PFSK-1 (cell line): ENCODE measurements around the gene CACNG7.

Source experiments
- FOXP2 ChIP-seq: optimal IDR thresholded peaks from 2 replicates; pipeline ENCODE3; 2011; ENCODE audit warnings: borderline replicate concordance, control low read depth, inconsistent platforms; ENCODE audit not compliant: insufficient read depth; ENCODE audit errors: extremely low read length, extremely low read depth
- POLR2AphosphoS5 ChIP-seq: IDR thresholded peaks from 2 replicates; pipeline ENCODE4 v1.6.1; 2012; ENCODE audit warnings: low read depth, mild to moderate bottlenecking, control low read depth, low read length, moderate library complexity
- REST ChIP-seq, 2 experiments: IDR thresholded peaks; 2 replicates each; pipeline versions ENCODE4 v1.6.1 to v1.8.0; 2011 to 2012; ENCODE audit warnings: low read depth in 2 of 2, low read length in 2 of 2, control low read depth in 1 of 2, inconsistent platforms in 1 of 2, mild to moderate bottlenecking in 1 of 2, moderate library complexity in 1 of 2; ENCODE audit not compliant: insufficient read depth in 1 of 2
- SIN3A ChIP-seq: IDR thresholded peaks from 2 replicates; pipeline ENCODE4 v1.6.1; 2012; ENCODE audit warnings: mild to moderate bottlenecking, low read length, moderate library complexity, borderline replicate concordance; ENCODE audit not compliant: insufficient read depth
- TAF1 ChIP-seq: IDR thresholded peaks from 2 replicates; pipeline ENCODE4 v1.6.1; 2012; ENCODE audit warnings: low read length, control low read depth, borderline replicate concordance; ENCODE audit not compliant: insufficient read depth

Gene CACNG7

GRCh38 chr19:53960886-53961285, 51.8 kb downstream of the CACNG7 start:
- TF ChIP-seq POLR2AphosphoS5 (no peak), SIN3A (no peak), TAF1 (no peak), FOXP2 (no peak), REST (IDR thresholded peaks at IDR 0.05; ENCODE audit: insufficient read depth in 1 of 2, low read depth in 2 of 2, low read length in 2 of 2) (no peak)

GRCh38 chr19:53961523-53962356, 52.7 kb downstream of the CACNG7 start:
- TF ChIP-seq SIN3A (no peak), POLR2AphosphoS5 (no peak), REST (IDR thresholded peaks at IDR 0.05; ENCODE audit: insufficient read depth in 1 of 2, low read depth in 2 of 2, low read length in 2 of 2) (no peak), FOXP2 (no peak), TAF1 (no peak)

GRCh38 chr19:53962887-53963431, 53.9 kb downstream of the CACNG7 start, which contains the start of gene CACNG8:
Gene CACNG8 (plus strand): TSS chr19:53962937.
- no peak for TF ChIP-seq TAF1
- TF ChIP-seq SIN3A, result no peak
- TF ChIP-seq FOXP2, result no peak
- TF ChIP-seq REST (IDR thresholded peaks at IDR 0.05; ENCODE audit: insufficient read depth in 1 of 2, low read depth in 2 of 2, low read length in 2 of 2), result no peak

GRCh38 chr19:53965091-53965490, 56.0 kb downstream of the CACNG7 start:
- TF ChIP-seq SIN3A, result no peak
- no peak for TF ChIP-seq REST (IDR thresholded peaks at IDR 0.05; ENCODE audit: insufficient read depth in 1 of 2, low read depth in 2 of 2, low read length in 2 of 2)
- no peak for TF ChIP-seq POLR2AphosphoS5
- no peak for TF ChIP-seq TAF1
- no peak for TF ChIP-seq FOXP2
